ENCODE data around the gene GBP7. TPM values are rescaled to one million over a fixed set of nuclear protein-coding genes. Genes with fewer than 3 reads are reported as not detected.
A peak's percentile ranks its signal among the peaks of the same experiment; 100 is the strongest.

Gene GBP7
- total and polyA plus RNA-seq, 7 experiments from 2014 or later, result 0.13 to 0.19 TPM; not detected in 5

DNA sequence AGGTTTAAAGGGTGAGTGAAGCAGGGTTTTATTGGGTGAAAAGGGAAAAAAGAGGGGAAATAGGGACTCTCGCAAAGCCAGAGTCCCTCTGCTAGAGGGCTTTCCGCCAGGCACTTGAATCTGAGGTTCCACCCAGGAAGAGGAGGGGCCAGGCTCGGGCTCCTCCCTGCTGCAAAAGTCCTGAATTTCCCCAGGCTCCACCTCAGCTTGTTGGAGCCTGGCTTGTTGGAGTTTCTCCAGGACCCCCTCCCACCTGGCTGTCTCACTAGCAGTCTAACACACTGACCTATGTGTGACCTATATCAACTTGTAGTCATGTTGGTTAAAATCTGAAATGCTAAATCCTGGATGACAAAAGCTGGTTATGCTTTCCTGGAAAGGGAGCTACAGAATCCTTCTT, 75.4 kb downstream of the GBP7 start:
- Mint-ChIP-seq H3K27me3 (peaks cover 0 to 3% (median 0%) of the 10 kb centered on the region in 5 donors), H3K4me3 (no peak overlapping the region), H3K9me3 (peaks cover 0 to 25% (median 8%) of the 10 kb centered on the region in 11 donors), H3K27ac (no peak overlapping the region), H3K36me3 (peaks cover 15 to 47% (median 22%) of the 10 kb centered on the region in 5 donors), H3K4me1 (peaks cover 0 to 8% (median 0%) of the 10 kb centered on the region in 7 donors)
- H3K9me3 ChIP-seq (ENCODE audit: control insufficient read depth in 2 of 3, low read length in 3 of 3), result no peaks in the 10 kb centered on the region
- H3K27me3 ChIP-seq (ENCODE audit: control insufficient read depth in 2 of 2, insufficient read depth in 2 of 2, low read length in 2 of 2), result no peaks in the 10 kb centered on the region
- peaks cover 5 to 17% (median 6%) of the 10 kb centered on the region in 3 experiments for H3K36me3 ChIP-seq (ENCODE audit: control insufficient read depth in 2 of 3, insufficient read depth in 3 of 3, low read length in 3 of 3)
- ChIA-PET POLR2A (interaction anchor here (0.5 to 0.7 kb wide), 3 partner anchors 100 to 333 kb away, joined by 3 read pairs; no protein-coding TSS in a partner anchor), CTCF (interaction anchor here (0.6 kb wide), 1 partner anchor 324 kb away, joined by 3 read pairs; no protein-coding TSS in a partner anchor)
- no peak overlapping the region for H3K27ac ChIP-seq (ENCODE audit: low read depth, low read length)
- DNase-seq, result no peak
- no peak for ATAC-seq
- H3K4me3 ChIP-seq (ENCODE audit: low read length), result no peak overlapping the region
- intact Hi-C loops (cut with micrococcal nuclease), result no loop called here
- H3K4me1 ChIP-seq (ENCODE audit: control insufficient read depth in 2 of 2, insufficient read depth in 2 of 2, low read length in 2 of 2), result no peaks in the 10 kb centered on the region

DNA sequence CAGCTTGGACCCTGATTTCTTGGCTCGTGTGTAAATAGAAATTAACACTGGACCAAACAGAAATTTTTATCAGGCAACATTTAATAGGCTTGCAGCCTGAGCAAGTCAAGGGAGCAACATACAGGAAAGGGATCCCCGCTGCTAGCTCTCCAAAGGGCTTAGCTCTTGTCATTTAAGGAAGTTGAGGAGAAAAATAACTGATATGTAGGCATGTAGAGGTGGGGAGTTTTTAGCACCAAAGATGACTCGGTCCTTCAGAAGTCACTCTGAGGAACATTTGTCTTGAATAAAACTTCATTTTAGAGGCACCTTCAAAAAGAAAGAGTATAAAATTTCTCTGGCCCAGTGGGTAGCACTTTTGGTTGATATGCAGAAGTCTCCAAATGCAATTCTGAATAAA, 76.9 kb downstream of the GBP7 start:
- H3K27ac ChIP-seq (ENCODE audit: low read depth, low read length), result no peak overlapping the region
- Mint-ChIP-seq H3K9me3 (peaks cover 0 to 27% (median 6%) of the 10 kb centered on the region in 11 donors), H3K4me3 (no peak overlapping the region), H3K36me3 (peaks cover 0 to 32% (median 7%) of the 10 kb centered on the region in 5 donors), H3K4me1 (peaks cover 0 to 8% (median 0%) of the 10 kb centered on the region in 7 donors), H3K27ac (peak overlapping the region in 1 of 9 donors; percentile 71), H3K27me3 (peaks cover 0 to 3% (median 0%) of the 10 kb centered on the region in 5 donors)
- no peaks in the 10 kb centered on the region for H3K27me3 ChIP-seq (ENCODE audit: control insufficient read depth in 2 of 2, insufficient read depth in 2 of 2, low read length in 2 of 2)
- DNase-seq (no peak), ATAC-seq (no peak)
- no peaks in the 10 kb centered on the region for H3K4me1 ChIP-seq (ENCODE audit: control insufficient read depth in 2 of 2, insufficient read depth in 2 of 2, low read length in 2 of 2)
- ChIA-PET CTCF (no interaction called here), POLR2A (interaction anchor here (1.5 kb wide), 1 partner anchor 212 kb away, joined by 3 read pairs; no protein-coding TSS in a partner anchor)
- no peaks in the 10 kb centered on the region for H3K9me3 ChIP-seq (ENCODE audit: control insufficient read depth in 2 of 3, low read length in 3 of 3)
- intact Hi-C loops (cut with micrococcal nuclease), result loop anchor here in 1 of 2 donors (10.0 kb wide), 1 partner anchor 56 kb away; no protein-coding TSS in a partner anchor
- H3K4me3 ChIP-seq (ENCODE audit: low read length), result no peak overlapping the region
- H3K36me3 ChIP-seq (ENCODE audit: control insufficient read depth in 2 of 3, insufficient read depth in 3 of 3, low read length in 3 of 3), result peaks cover 0 to 3% (median 0%) of the 10 kb centered on the region in 3 experiments

DNA sequence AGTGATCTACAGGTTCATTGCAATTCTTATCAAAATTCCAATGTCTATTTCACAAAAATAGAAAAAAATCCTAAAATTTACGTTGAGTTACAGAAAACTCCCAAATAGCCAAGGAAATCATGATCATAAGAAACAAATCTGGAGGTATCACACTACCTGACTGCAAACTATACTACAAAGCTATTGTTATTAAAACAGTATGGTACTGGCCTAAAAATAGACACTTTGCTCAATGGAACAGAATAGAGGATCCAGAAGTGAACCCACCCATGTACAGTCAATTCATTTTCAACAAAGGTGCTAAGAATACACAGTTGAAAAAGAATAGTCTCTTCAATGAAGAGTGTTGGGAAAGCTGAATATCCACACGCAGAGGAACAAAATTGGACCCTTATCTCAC, 80.1 kb downstream of the GBP7 start:
- POLR2A ChIA-PET, result interaction anchor here (0.7 kb wide), 1 partner anchor 126 kb away, joined by 3 read pairs; no protein-coding TSS in a partner anchor
- no peak overlapping the region for H3K4me3 Mint-ChIP-seq
- CTCF ChIA-PET, result no interaction called here

DNA sequence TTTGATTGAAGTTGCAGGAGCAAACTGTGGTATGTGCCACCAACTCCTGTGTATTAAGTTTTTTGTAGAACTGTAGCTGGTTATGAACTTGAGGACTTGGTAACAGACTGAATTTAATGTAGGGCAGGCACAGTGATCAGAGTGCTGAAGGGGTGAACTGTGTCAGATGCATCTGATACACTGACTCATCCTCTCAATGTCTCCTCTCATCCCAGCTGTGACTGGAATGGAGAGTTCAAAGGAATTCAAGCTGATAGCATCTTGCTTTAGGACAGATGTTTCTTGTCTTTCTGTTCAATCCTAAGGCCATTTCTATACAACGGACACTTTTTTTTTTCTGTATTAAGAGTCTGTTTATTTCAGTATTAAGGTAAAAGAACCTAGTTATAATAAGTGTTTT, 85.8 kb downstream of the GBP7 start:
- no peaks in the 10 kb centered on the region for H3K36me3 Mint-ChIP-seq
- Histone ChIP-seq H3K27me3 (ENCODE audit: control insufficient read depth in 2 of 2, insufficient read depth in 2 of 2, low read length in 2 of 2) (no peaks in the 10 kb centered on the region), H3K4me3 (ENCODE audit: low read length) (no peak overlapping the region), H3K27ac (ENCODE audit: low read depth, low read length) (no peak overlapping the region), H3K36me3 (ENCODE audit: control insufficient read depth in 2 of 3, insufficient read depth in 3 of 3, low read length in 3 of 3) (no peaks in the 10 kb centered on the region), H3K9me3 (ENCODE audit: control insufficient read depth in 2 of 3, low read length in 3 of 3) (no peaks in the 10 kb centered on the region), H3K4me1 (ENCODE audit: control insufficient read depth in 2 of 2, insufficient read depth in 2 of 2, low read length in 2 of 2) (no peaks in the 10 kb centered on the region)
- no peak overlapping the region for H3K4me3 Mint-ChIP-seq
- intact Hi-C loops (cut with micrococcal nuclease), result loop anchor here (2.0 to 10.0 kb wide), 3 partner anchors 17 to 175 kb away; no protein-coding TSS in a partner anchor
- H3K9me3 Mint-ChIP-seq, result peaks cover 0 to 10% (median 0%) of the 10 kb centered on the region in 11 donors
- CTCF ChIA-PET, result interaction anchor here (1.2 kb wide), 1 partner anchor 13 kb away, joined by 4 read pairs; no protein-coding TSS in a partner anchor
- ATAC-seq (no peak), DNase-seq (no peak)
- no peak overlapping the region for H3K27ac Mint-ChIP-seq
- POLR2A ChIA-PET, result no interaction called here
- peaks cover 0 to 10% (median 0%) of the 10 kb centered on the region in 7 donors for H3K4me1 Mint-ChIP-seq
- H3K27me3 Mint-ChIP-seq, result peaks cover 0 to 3% (median 0%) of the 10 kb centered on the region in 5 donors

More for the DNA sequence above, 80.1 kb downstream of the GBP7 start:
- no peaks in the 10 kb centered on the region for H3K4me1 ChIP-seq (ENCODE audit: control insufficient read depth in 2 of 2, insufficient read depth in 2 of 2, low read length in 2 of 2)
- H3K27me3 ChIP-seq (ENCODE audit: control insufficient read depth in 2 of 2, insufficient read depth in 2 of 2, low read length in 2 of 2), result no peaks in the 10 kb centered on the region
- peaks cover 0 to 5% (median 0%) of the 10 kb centered on the region in 7 donors for H3K4me1 Mint-ChIP-seq
- intact Hi-C loops (cut with micrococcal nuclease), result loop anchor here in 1 of 2 donors (10.0 kb wide), 1 partner anchor 59 kb away; no protein-coding TSS in a partner anchor
- H3K36me3 Mint-ChIP-seq, result peaks cover 0 to 16% (median 3%) of the 10 kb centered on the region in 5 donors
- no peaks in the 10 kb centered on the region for H3K9me3 ChIP-seq (ENCODE audit: control insufficient read depth in 2 of 3, low read length in 3 of 3)
- no peak for ATAC-seq
- no peak overlapping the region for H3K27ac Mint-ChIP-seq
- H3K27ac ChIP-seq (ENCODE audit: low read depth, low read length), result no peak overlapping the region
- DNase-seq, result no peak
- peaks cover 0 to 27% (median 6%) of the 10 kb centered on the region in 11 donors for H3K9me3 Mint-ChIP-seq
- H3K4me3 ChIP-seq (ENCODE audit: low read length), result no peak overlapping the region
- peaks cover 0 to 3% (median 0%) of the 10 kb centered on the region in 5 donors for H3K27me3 Mint-ChIP-seq
- H3K36me3 ChIP-seq (ENCODE audit: control insufficient read depth in 2 of 3, insufficient read depth in 3 of 3, low read length in 3 of 3), result no peaks in the 10 kb centered on the region

DNA sequence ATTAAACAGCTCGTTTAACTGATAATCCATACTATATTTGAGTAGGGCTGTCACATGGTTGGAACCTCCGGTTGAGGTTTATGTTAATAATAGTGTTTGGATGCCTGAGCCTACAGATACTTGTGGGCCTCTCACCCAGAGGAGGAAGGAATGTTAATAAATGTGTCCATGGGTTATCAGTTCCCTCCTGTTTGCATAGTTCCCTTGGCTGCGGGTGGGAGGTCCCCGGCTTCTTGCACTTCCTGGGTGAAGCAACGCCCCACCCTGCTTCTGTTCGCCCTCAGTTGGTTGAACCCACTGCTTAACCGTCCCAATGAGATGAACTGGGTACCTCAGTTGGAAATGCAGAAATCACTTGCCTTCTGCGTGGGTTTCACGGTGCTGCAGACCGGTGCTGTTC, 87.2 kb downstream of the GBP7 start:
- H3K27me3 ChIP-seq (ENCODE audit: control insufficient read depth in 2 of 2, insufficient read depth in 2 of 2, low read length in 2 of 2), result no peaks in the 10 kb centered on the region
- peaks cover 0 to 5% (median 0%) of the 10 kb centered on the region in 11 donors for H3K9me3 Mint-ChIP-seq
- POLR2A ChIA-PET, result no interaction called here
- peaks cover 0 to 4% (median 0%) of the 10 kb centered on the region in 5 donors for H3K36me3 Mint-ChIP-seq
- CTCF ChIA-PET, result interaction anchor here (1.2 kb wide), 1 partner anchor 272 kb away, joined by 3 read pairs; no protein-coding TSS in a partner anchor
- no peak overlapping the region for H3K4me3 ChIP-seq (ENCODE audit: low read length)
- ATAC-seq (no peak), DNase-seq (no peak)
- no peaks in the 10 kb centered on the region for H3K36me3 ChIP-seq (ENCODE audit: control insufficient read depth in 2 of 3, insufficient read depth in 3 of 3, low read length in 3 of 3)
- H3K27me3 Mint-ChIP-seq, result peaks cover 0 to 3% (median 0%) of the 10 kb centered on the region in 5 donors
- intact Hi-C loops (cut with micrococcal nuclease), result loop anchor here (2.0 to 10.0 kb wide), 2 partner anchors 18 to 176 kb away; no protein-coding TSS in a partner anchor
- no peaks in the 10 kb centered on the region for H3K4me1 ChIP-seq (ENCODE audit: control insufficient read depth in 2 of 2, insufficient read depth in 2 of 2, low read length in 2 of 2)
- H3K4me3 Mint-ChIP-seq, result no peak overlapping the region
- no peaks in the 10 kb centered on the region for H3K9me3 ChIP-seq (ENCODE audit: control insufficient read depth in 2 of 3, low read length in 3 of 3)
- peaks cover 0 to 16% (median 0%) of the 10 kb centered on the region in 7 donors for H3K4me1 Mint-ChIP-seq
- H3K27ac ChIP-seq (ENCODE audit: low read depth, low read length), result no peak overlapping the region
- H3K27ac Mint-ChIP-seq, result no peak overlapping the region

DNA sequence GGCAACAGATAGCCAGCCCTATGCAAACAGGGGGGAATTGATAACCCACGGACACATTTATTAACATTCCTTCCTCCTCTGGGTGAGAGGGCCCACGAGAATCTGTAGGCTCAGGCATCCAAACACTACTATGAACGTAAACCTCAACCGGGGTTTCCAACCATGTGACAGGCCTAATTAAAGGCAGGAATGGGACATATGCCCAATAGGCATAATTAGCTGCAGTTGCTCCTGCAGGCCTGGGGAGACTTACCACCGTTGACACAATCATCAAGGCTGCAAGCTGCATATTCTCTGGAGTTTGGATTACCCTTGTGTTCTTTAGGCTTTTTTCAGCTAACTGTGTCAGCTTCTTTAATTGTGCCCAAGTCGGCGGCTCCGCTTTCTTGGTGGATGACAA, 88.6 kb downstream of the GBP7 start:
- ChIA-PET POLR2A (no interaction called here), CTCF (interaction anchor here (0.6 to 1.2 kb wide), 4 partner anchors 39 to 273 kb away, joined by 3 to 5 read pairs (median 3); no protein-coding TSS in a partner anchor)
- H3K9me3 Mint-ChIP-seq, result peaks cover 0 to 5% (median 0%) of the 10 kb centered on the region in 11 donors
- intact Hi-C loops (cut with micrococcal nuclease), result loop anchor here in 1 of 2 donors (10.0 kb wide), 1 partner anchor 178 kb away; no protein-coding TSS in a partner anchor
- no peaks in the 10 kb centered on the region for H3K4me1 ChIP-seq (ENCODE audit: control insufficient read depth in 2 of 2, insufficient read depth in 2 of 2, low read length in 2 of 2)
- peaks cover 0 to 4% (median 0%) of the 10 kb centered on the region in 5 donors for H3K36me3 Mint-ChIP-seq
- no peaks in the 10 kb centered on the region for H3K27me3 ChIP-seq (ENCODE audit: control insufficient read depth in 2 of 2, insufficient read depth in 2 of 2, low read length in 2 of 2)
- H3K27ac Mint-ChIP-seq, result no peak overlapping the region
- no peaks in the 10 kb centered on the region for H3K36me3 ChIP-seq (ENCODE audit: control insufficient read depth in 2 of 3, insufficient read depth in 3 of 3, low read length in 3 of 3)
- H3K9me3 ChIP-seq (ENCODE audit: control insufficient read depth in 2 of 3, low read length in 3 of 3), result no peaks in the 10 kb centered on the region
- peaks cover 0 to 16% (median 0%) of the 10 kb centered on the region in 7 donors for H3K4me1 Mint-ChIP-seq
- H3K27me3 Mint-ChIP-seq, result peaks cover 0 to 3% (median 0%) of the 10 kb centered on the region in 5 donors
- DNase-seq (no peak), ATAC-seq (no peak)
- H3K4me3 ChIP-seq (ENCODE audit: low read length), result no peak overlapping the region
- no peak overlapping the region for H3K4me3 Mint-ChIP-seq
- H3K27ac ChIP-seq (ENCODE audit: low read depth, low read length), result no peak overlapping the region

Data from naive thymus-derived CD4-positive, alpha-beta T cell (primary cell).